Hematopoietic multipotent progenitor cell treated with erythropoietin and hydrocortisone succinate and interleukin-3 and kit ligand, for 8 days (in vitro differentiated cells): ENCODE measurements around the gene LCA5L.
"Not testable (repeated sequence)": the region's sequence is repeated elsewhere in the genome, so short reads cannot be mapped to it uniquely, and the experiment has no call there.

Source experiments
- DNase-seq: peaks from one replicate; pipeline ENCODE4 v3.0.0-alpha.2; 2015

Gene LCA5L

DNA sequence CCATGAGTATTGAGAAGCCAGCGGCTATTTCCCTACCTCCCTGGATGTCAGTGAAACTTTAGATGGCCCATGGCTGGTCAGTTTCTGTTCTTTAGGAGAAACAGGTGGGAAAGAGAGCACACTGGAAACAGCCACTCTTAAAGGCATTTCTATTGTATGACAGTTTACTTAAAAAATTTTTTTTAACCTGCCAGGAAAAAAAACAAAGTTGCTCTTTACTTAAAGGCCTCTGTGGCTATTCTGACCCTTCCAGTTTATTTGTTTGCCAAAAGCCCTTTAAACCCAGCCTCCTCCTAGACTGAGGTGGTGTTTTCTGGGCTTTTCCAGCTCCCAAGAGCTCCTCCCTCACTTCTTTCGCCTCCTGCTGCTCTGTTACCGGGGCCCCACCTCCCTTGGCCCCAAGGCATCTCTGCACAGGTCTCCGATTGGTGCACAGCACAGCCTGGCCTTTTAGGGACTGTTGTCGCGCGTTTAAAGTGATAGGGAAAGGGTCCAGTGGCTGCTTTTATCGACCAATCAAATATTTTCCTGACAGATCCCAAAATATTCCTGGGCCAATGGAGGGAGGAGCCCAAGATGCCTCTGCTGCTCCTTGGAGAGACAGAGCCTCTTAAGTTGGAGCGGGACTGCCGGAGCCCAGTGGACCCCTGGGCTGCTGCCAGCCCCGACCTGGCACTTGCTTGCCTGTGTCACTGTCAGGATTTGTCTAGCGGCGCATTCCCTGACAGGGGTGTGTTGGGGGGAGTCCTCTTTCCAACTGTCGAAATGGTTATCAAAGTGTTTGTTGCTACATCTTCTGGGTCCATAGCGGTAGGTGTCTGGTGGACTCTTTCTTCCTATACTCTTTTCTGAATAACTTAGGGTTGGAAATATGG lies 6.0 kb upstream of the LCA5L start, which contains the start of gene SH3BGR:
TSS of gene SH3BGR (plus strand) at position 639 of the 875 bp plus-strand sequence. CDS start at position 766, 127 bp downstream.
- DNase-seq = no peak

GRCh38 chr21:39447264-39447663 lies 1.7 kb upstream of the LCA5L start:
- no peak for DNase-seq

DNA sequence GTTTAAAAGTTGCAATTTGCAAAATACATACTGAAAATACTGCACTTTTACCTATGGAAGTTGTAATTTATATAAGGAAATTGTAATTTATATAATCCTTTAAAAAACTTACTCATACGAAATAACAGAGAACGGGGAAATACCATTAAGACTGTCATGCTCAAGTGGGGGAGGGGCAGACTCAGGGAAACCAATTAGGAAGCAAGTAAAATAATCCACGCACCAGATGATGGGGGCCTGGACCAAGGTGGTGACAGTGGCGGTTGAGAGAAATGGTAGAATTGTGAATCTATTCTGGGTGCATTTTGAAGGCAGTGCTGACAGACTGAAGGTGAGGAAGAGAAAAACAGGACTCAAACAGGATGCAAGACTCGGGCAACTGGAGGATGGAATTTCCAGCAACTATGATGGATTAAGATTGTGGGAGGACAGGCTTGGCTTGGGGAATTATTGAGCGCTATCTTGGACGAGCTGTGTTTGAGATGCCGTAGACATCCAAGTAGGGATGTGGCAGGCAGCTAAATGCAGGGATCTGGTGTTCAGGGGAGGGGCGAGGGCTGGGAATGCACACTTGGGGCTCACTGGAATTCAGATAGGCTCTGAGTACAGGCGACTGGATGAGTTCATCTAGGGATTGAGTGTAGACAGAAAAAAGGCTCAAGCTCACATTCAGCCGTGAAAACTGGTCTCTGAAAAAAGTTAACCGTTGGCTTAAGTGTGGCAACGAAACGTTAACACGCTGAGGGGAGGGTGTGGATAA lies 977 bp downstream of the LCA5L start:
- DNase-seq = no peak

DNA sequence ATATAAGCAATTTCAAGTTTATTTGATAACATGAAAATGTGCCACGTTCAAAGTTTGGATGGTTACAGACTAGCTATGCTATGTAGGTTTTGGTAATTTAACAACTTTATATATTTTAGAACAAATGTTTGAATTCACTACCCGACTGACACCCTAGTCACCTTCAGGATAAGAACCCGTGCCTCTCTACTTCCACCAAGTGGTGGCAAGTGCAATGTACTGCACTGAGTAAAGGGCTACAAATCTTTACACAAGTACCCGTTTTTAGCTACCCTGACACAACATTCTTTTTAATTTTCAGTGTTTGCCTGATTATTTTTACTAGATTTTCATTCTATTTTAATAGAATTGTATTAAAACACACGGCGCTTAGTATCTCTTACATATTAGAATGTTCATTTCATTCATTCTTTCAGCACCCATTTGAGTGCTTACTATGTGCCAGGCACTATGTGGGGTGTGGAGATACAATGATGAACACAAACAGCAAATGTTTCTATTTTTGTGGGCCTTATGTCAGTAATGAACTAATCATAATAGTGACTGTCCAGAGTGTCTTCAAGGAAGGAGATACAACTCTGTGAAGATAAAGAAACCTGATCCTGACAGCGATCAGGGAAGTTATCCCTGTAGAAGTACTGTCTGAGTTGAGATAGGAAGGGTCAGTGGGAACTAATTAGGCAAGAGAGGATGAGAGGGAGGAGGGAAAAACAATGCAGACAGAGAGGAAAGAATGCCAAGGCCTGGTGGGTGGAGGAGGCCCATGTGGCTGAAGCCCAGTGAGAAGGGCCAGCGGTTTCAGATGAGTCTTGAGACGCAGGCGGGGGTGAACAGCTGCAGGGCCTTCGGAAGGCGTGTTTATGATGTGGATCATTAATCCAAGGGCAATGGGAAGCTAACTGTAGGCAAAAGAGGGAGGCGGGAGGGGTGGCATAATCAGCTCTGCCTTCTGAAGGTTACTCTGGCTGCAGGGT lies 3.8 kb downstream of the LCA5L start:
- DNase-seq = peak; percentile 67

DNA sequence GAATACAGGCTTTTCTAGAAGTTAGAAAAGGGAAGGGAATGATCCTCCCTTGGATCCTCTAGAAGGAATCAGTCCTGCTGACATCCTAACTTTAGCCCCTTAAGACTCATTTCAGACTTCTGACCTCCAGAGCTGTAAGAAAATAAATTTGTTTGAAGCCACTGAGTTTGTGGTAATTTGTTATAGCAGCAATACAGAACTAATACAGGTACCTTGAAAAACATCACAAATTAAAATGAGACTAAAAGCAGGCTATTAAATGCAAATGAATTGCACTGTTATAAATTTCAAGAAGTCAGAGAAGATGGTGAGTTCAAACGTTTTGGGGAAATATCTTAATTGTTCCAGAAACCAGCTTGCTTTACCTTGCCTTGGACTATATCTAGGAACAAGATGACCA lies 6.3 kb downstream of the LCA5L start:
- no peak for DNase-seq

GRCh38 chr21:39434950-39435349 lies 10.6 kb downstream of the LCA5L start:
- DNase-seq = no peak

GRCh38 chr21:39430954-39431353 lies 14.6 kb downstream of the LCA5L start:
- DNase-seq = no peak

- DNase-seq = no peak
Measured at GRCh38 chr21:39430457-39430856, 15.1 kb downstream of the LCA5L start.

DNA sequence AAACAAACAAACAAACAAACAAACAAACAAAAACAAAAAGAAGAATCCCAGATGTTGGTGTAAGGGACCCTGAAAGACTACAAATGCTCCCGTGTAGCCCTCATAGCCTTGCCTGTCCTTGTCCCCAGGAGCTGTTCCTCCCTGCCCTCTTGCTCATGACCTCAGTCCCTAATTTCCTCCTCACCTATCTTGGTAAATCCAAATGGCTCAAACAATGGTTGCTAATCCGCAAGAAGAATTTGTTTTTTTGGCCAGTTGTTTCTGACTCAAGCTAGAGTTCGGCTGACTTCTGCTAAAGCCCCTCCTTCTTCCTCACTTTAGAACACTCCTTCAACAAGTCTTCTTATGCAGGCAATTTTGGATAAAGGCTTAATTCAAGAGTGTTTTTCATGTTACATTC lies 15.6 kb downstream of the LCA5L start:
- no peak for DNase-seq

GRCh38 chr21:39429445-39429844 lies 16.1 kb downstream of the LCA5L start:
- DNase-seq = no peak

DNA sequence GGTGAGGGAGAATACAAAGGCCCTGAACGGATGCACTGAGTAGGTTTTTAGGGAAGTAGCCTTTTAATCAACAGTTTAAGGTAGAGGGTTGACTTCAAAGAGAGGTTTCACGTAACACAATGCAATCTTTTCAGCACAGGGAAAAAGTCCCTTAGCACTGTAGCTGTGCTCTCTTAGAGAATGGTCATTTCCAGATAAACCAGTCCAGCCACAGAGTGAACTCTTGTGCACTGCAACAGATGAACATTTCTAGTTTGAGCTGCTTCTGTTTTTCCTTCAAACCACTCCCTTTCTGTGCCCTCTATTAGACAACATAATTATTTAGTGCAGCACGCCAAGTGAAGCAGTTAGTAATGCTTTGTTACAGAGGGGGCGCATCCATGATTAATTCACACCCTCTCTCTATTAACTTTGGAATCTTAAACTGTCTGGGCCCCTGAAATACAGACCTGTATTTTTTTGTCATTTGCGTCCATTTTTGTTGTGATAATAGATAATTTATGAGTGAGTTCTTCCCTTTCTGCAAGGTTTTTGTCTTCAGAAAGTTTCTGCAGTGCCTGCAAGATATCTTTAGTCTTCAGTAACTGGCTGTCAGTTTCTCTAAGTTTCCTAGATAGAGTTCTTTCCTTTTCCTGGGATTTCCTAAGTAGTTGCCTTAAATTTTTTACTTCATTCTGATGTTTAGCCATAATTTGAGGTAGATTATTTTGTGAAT lies 22.9 kb downstream of the LCA5L start:
- no peak for DNase-seq

DNA sequence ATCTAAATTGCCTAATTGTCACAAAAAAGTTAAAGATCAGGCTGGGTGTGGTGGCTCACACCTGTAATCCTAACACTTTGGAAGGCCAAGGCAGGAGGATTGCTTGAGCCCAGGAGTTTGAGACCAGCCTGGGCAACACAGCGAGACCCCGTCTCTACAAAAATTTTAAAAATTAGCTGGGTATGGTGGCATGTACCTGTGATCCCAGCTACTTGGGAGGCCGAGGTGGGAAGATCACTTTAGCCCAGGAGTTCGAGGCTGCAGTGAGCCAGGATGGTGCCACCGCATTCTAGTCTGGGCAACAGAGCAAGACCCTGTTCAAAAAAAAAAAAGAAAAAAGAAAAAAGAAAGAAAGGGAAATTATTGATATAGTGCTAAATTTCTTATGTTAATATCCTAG lies 26.4 kb downstream of the LCA5L start:
- DNase-seq = not testable (repeated sequence)

DNA sequence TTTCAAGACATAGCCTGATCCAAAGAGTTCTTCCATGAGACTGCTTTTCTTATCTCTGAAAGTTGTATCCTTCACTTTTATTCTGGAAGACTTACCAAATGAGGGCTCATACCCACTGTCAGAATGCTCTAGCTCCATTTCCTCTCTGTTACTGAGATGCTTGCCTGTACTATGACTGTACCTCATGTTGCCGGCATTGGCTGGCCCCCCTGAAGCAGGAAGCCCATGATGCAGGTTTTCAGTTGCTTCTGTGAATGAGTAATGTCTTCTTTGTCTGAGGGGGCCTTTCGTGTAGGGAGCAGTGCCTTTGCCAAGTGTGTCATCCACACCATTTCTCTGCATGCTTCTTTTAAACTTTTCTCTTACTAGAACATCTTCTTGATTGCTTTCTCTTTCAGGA lies 39.5 kb downstream of the LCA5L start:
- no peak for DNase-seq

DNA sequence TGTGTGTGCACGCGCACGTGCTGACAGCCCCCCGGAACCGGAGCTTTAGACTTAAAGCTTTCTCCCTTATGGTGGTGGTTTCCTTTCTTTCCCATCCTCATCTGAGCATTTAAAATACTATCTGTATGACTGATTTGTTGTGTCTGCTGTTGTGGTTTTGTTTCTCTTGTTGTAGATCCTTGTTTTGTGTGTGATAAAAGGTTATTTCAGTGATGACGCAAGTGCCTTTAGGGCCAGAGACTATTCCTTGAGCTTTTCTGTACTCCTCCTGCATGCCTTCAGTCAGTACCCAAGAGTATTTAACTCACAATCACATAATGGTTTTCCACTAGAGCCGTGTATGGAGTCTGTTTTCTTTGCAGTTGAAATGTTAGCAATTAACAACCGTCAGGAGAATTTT lies 45.4 kb downstream of the LCA5L start:
- DNase-seq = no peak

DNA sequence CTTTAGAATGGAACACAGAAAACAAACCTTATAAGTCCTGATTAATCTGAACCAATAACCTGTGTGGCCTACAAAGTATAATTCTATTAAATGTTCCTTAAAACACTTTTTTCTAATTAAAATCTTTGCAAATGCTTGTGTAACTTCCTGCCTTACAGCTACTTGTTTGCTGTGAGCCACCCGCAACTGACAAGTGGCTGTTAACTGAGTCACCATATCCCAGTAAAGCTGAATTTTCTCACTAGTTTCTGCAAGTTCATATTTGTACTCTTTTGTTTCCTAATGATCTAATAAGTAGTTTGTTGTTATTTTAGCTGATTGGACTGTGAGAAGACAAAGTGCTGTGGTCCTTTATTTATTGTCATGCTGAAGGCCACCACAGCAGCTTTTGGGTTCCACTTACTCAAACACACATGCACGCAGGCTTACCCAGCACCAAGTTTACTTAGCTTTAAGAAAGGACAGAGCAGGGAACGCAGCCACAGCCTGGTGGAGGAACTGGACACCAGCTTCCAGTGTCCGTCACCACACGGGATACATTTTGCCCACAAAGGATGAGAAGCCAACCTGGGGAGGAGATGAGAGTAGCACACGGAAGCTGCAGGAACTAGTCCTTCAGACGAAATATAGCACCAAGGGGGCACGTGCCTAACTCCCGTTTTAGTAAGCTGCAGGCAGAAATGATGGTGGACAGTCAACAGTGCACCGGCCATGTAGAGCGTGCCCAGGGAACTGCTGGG lies 47.8 kb downstream of the LCA5L start:
- DNase-seq = no peak

- no peak for DNase-seq
Measured at GRCh38 chr21:39392981-39393380, 52.6 kb downstream of the LCA5L start.

GRCh38 chr21:39390212-39390765 lies 55.3 kb downstream of the LCA5L start:
- DNase-seq = no peak

- no peak for DNase-seq
Measured at GRCh38 chr21:39388811-39389155, 56.8 kb downstream of the LCA5L start.

- DNase-seq = peak; percentile 88
Measured at GRCh38 chr21:39388038-39388810, 57.4 kb downstream of the LCA5L start.

DNA sequence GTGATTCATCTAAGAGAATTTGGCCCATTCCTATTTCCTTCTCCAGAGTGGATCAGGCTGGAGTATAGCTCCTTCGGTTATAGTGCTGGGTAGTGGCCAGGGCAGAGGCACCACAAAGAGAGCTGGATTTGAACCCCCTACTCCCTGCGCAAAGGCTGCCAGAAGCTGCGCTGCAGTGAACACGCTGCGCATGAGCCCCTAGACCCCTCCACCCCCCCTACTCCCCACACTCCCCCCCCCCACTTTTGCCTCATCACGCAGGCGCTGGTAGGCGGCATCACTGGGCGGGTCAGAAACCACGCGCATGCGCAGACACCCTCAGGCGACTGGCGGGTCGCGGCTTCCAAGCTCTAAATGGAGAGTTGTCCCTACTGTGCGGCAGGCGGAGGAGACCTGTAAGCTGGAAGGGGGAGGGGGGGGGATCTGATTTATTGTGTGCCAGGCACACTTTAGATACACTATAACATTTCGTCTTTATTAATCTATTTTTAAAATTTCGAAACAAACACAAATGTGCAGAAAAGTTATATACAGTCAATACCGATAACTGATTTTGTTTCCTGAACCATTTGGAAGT lies 58.0 kb downstream of the LCA5L start:
- DNase-seq = peak; percentile 92
